H1 (cell line): ENCODE measurements around the gene NARS2.

Source experiments
- ATF3 ChIP-seq: IDR thresholded peaks from 2 replicates; pipeline ENCODE4 v1.6.1; 2011; ENCODE audit warnings: low read depth, mild to moderate bottlenecking, low read length; ENCODE audit not compliant: insufficient read depth
- EZH2 ChIP-seq: fragments of 200-600 bp; sonication (generic); IDR thresholded peaks from 2 replicates; pipeline ENCODE4 v1.7.1; 2012; ENCODE audit warnings: low read depth, mild to moderate bottlenecking, moderate library complexity, low read length, inconsistent platforms; ENCODE audit not compliant: severe bottlenecking
- HDAC6 ChIP-seq: IDR thresholded peaks from one replicate; pipeline ENCODE4 v1.7.1; 2012; ENCODE audit warnings: low read depth, mild to moderate bottlenecking, inconsistent platforms, low read length, moderate library complexity
- JUN ChIP-seq: IDR thresholded peaks from 2 replicates; pipeline ENCODE4 v1.6.1; 2011; ENCODE audit warnings: low read depth, mild to moderate bottlenecking, improper control_type of control experiment, low read length
- POLR2A ChIP-seq, 2 experiments: IDR thresholded peaks; 1 replicate in 1 of 2; 2 replicates in 1 of 2; pipeline ENCODE4 v1.6.1; 2011; ENCODE audit warnings: low read depth in 2 of 2, low read length in 2 of 2, mild to moderate bottlenecking in 2 of 2; ENCODE audit errors: control extremely low read depth in 1 of 2
- SP1 ChIP-seq: IDR thresholded peaks from 2 replicates; pipeline ENCODE4 v1.6.1; 2011; ENCODE audit warnings: low read depth, low read length
- TAF1 ChIP-seq: IDR thresholded peaks from 2 replicates; pipeline ENCODE4 v1.6.1; 2011; ENCODE audit warnings: mild to moderate bottlenecking, low read depth, low read length

GRCh38 chr11:78567209-78567608, 7.5 kb downstream of the NARS2 start:
- TF ChIP-seq SP1 = no peak
- no peak for TF ChIP-seq ATF3
- no peak for TF ChIP-seq EZH2
- no peak for TF ChIP-seq TAF1
- no peak for TF ChIP-seq HDAC6
- TF ChIP-seq POLR2A (IDR thresholded peaks at IDR 0.05; ENCODE audit: control extremely low read depth in 1 of 2, low read depth in 2 of 2, low read length in 2 of 2) = no peak
- TF ChIP-seq JUN = no peak
